RWPE1 (cell line): ENCODE results near the gene PAK3.

ENCODE experiments used
- CTCF ChIA-PET: fragments of 350-600 bp; sonication (Branson Sonifier 250); formaldehyde crosslinking; extraction: SDS; loops from one replicate; lab custom pipeline; 2021; lab: Yijun Ruan, JAX
- POLR2A ChIA-PET: fragments of 400-600 bp; formaldehyde crosslinking; extraction: SDS; loops from one replicate; lab custom pipeline; 2020; ENCODE audit warnings: antibody characterized with exemption; ENCODE audit not compliant: low non-redundant PET; lab: Yijun Ruan, JAX
- DNase-seq: peaks from one replicate; pipeline ENCODE4 v3.0.0; 2012; ENCODE audit warnings: low spot score
- H3K27ac ChIP-seq: fragments of 450-650 bp; 2 replicates; pipeline ENCODE4 v1.5.1; 2017
- CTCF ChIP-seq: fragments of 450-650 bp; conservative IDR thresholded peaks from 2 replicates; pipeline ENCODE4 v1.5.1; 2017; ENCODE audit warnings: low read depth, mild to moderate bottlenecking

Gene PAK3

DNA sequence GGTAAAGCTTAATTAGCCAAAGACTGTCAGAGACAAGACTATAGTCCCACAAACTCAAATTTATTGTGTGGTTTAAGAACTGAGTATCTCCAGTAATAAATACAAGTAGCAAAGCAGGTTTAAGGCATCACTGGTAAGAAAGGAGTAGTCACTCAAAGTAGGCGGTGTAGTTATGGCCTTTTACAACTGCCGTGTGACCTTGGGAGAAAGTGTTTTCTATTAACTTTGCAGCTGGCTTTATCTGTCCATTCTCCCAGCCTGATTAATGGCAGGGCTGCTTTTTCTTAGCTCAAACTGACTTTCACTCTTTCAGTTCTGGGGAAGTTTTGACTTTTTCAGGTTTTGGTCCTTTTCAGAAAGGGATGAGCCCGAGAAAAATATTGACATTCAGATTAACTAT, 7.4 kb upstream of the PAK3 start:
- ChIA-PET CTCF (interaction anchor here (0.7 kb wide), 1 partner anchor 558 kb away, joined by 7 read pairs; no protein-coding TSS in a partner anchor), POLR2A (no interaction called here)
- no peak for TF ChIP-seq CTCF
- no peak for DNase-seq
- H3K27ac ChIP-seq = no peak overlapping the region

DNA sequence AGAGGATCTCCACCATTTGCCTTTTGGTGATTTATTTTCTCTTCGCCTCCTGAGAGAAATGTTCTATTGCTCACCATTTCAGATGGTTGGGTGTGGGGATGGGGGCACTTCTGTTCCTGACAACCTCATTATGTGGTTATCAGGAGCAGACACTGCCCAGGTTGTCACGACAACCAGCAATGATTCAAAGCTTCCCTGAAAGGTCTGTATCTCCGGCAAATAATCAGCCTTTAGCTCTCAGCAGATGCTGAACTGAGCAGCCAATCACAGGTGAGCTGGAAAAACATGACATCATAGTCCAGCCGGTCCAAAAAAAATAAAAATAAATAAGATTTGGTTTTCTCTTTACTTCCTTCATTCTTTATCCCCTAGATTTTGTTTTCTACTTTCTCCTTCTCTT, 5.5 kb upstream of the PAK3 start:
- CTCF ChIA-PET = no interaction called here

GRCh38 chrX:111098874-111099273, 2.9 kb downstream of the PAK3 start:
- no peak for DNase-seq
- ChIA-PET POLR2A (no interaction called here), CTCF (interaction anchor here (0.6 to 1.4 kb wide), 2 partner anchors 15 to 1683 kb away, joined by 3 to 5 read pairs; no protein-coding TSS in a partner anchor)
- TF ChIP-seq CTCF = peak; percentile 22; the same call in 1 of the 2 replicates
- no peak overlapping the region for H3K27ac ChIP-seq

More for the DNA sequence above, 5.5 kb upstream of the PAK3 start:
- H3K27ac ChIP-seq = no peak overlapping the region
- DNase-seq = no peak
- TF ChIP-seq CTCF = no peak
- POLR2A ChIA-PET = no interaction called here

GRCh38 chrX:111100191-111100590, 4.2 kb downstream of the PAK3 start:
- TF ChIP-seq CTCF = peak; percentile 25
- POLR2A ChIA-PET = no interaction called here
- no peak overlapping the region for H3K27ac ChIP-seq
- CTCF ChIA-PET = interaction anchor here (0.6 to 0.7 kb wide), 3 partner anchors 110 to 160 kb away, joined by 3 read pairs; no protein-coding TSS in a partner anchor
- DNase-seq = peak; percentile 63

DNA sequence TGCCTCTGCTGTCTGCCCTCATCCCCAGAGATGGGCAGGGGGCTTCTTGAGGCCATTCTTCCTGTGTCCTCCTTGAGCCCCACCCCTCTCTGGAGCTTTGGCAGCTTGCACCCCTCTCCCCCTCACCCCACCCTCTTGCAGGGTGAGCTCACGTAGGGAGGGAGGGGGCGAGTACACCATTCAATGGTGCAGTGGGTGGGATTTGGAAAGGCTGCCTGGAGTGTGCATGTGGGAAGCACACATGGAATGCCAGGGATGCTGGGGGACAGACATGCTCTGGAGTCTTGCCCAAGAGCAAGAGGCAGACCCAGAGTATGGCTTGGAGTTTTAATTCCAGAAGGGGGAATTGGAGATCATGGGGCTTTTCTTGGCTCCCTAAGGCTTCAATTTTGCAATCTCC, 5.6 kb downstream of the PAK3 start:
- ChIA-PET CTCF (interaction anchor here (0.6 kb wide), 1 partner anchor 243 kb away, joined by 3 read pairs; no protein-coding TSS in a partner anchor), POLR2A (no interaction called here)

GRCh38 chrX:111102636-111103035, 6.6 kb downstream of the PAK3 start:
- ChIA-PET POLR2A (no interaction called here), CTCF (no interaction called here)
- DNase-seq = no peak
- no peak overlapping the region for H3K27ac ChIP-seq
- TF ChIP-seq CTCF = no peak

More for the DNA sequence above, 5.6 kb downstream of the PAK3 start:
- DNase-seq = no peak
- TF ChIP-seq CTCF = no peak
- H3K27ac ChIP-seq = no peak overlapping the region
